Measurements from ENCODE around the gene CAPG. TPM values are rescaled to one million over a fixed set of nuclear protein-coding genes. Genes with fewer than 3 reads are reported as not detected.

The CAPG gene
- total RNA-seq, 5 donors from 2014 or later (not counting 1 experiment from before 2014, with no cell fraction given): 30.1 to 71.7 (median 41.2) TPM

DNA sequence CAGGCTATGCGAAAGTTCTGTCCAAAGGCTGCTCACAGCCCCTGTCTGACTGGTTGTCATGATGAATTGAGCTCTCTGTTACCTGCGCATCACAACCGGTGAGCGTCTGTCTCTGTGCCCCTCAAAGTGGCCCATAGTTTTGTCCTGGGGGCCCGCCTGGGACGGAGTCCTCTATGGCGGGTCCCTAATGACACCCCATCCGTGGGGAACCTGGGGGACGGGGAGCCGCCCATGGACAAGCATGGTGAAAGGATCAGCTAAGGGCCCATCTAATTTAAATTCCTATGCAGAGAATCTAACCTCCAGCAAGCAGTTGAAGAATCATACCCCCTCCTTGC, 55.1 kb downstream of the CAPG start:
- CTCF ChIA-PET: interaction anchor here (0.6 to 1.3 kb wide), 9 partner anchors 16 to 240 kb away, joined by 3 to 10 read pairs (median 3); partner anchors contain the start of gene TGOLN2 (in 1 of the 2)
- ATAC-seq (replicated peaks in 1 of 4) (peak in 3 of 4 experiments; percentile 6 to 15 (median 8)), DNase-seq (peak in 2 of 35 experiments; percentile 10 to 13)
- peak overlapping the region; percentile 77 for H3K27ac ChIP-seq (ENCODE audit: low read length)
- H3K36me3 ChIP-seq (ENCODE audit: control insufficient read depth in 2 of 2, extremely low read depth in 1 of 2, insufficient read depth in 1 of 2, low read length in 1 of 2): peaks cover 0 to 30% of the 10 kb centered on the region in 2 donors
- no peaks in the 10 kb centered on the region for H3K9me3 Mint-ChIP-seq
- POLR2A ChIA-PET: interaction anchor here (0.6 to 1.9 kb wide), 7 partner anchors 27 to 1035 kb away, joined by 3 to 16 read pairs (median 4); partner anchors contain the start of gene TGOLN2 (in 2 of the 2)
- peaks cover 41% of the 10 kb centered on the region for H3K36me3 Mint-ChIP-seq
- H3K4me3 Mint-ChIP-seq: peak overlapping the region; percentile 92 to 100 (median 97)
- peak overlapping the region; percentile 99 for H3K27ac Mint-ChIP-seq
- H3K4me1 ChIP-seq (ENCODE audit: control insufficient read depth in 1 of 2, extremely low read depth in 1 of 2, insufficient read depth in 2 of 2, low read length in 2 of 2): peaks cover 13 to 32% of the 10 kb centered on the region in 2 experiments
- no peaks in the 10 kb centered on the region for H3K9me3 ChIP-seq
- no peaks in the 10 kb centered on the region for H3K27me3 Mint-ChIP-seq
- H3K4me3 ChIP-seq (ENCODE audit: control insufficient read depth in 1 of 2, extremely low read depth in 1 of 2, low read length in 1 of 2): peak overlapping the region; percentile 74 to 81
- 14% methylated on average over 7 of the region's 10 CpGs for WGBS (ENCODE audit: insufficient coverage)
- peaks cover 54 to 60% (median 59%) of the 10 kb centered on the region in 3 donors for H3K4me1 Mint-ChIP-seq
- H3K27me3 ChIP-seq (replicated peaks in 1 of 2; ENCODE audit: control insufficient read depth in 2 of 2, extremely low read depth in 1 of 2, insufficient read depth in 2 of 2, low read length in 1 of 2): no peaks in the 10 kb centered on the region

DNA sequence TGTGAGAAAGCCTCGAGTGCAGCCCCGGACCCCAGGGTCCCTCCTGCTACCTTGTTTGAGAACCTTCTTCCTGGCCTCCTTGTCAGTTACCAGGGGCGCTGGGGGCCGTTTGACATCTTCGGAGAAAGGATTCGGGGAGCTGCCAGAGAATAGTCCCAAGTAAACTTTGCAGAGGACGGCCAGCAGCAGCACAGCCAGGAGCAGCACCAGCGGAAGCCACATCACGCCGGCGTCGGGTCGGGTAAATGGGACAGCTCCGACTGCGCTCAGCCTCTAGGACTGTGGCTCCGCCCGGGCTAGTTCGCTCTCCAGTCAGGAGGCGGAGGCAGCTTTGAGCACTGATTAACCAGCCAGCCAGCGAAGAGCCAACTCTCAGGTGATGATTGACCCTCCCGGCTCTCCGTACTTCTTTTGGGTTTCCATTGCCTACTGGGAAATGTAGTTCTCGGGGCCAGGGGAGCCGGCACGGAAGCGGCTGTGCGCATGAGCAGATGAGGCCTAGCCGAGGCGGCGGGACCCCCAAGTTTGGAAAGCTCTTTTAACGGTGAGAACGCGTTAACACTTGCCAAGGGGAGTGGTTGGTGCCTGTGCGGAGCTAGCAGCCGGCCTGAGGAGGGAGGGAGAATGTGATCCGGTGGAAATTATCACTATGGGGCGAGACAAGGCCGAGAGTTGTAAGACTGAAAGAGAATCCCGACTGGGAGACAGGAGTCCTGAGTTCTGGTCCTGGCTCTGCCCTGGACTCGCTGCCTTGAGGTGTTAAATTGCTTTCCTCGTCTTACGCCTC, 55.7 kb downstream of the CAPG start, which contains the start of the genes ELMOD3 and RETSAT:
Gene ELMOD3 (plus strand): TSS at position 484 of the 787 bp plus-strand sequence. CDS start 2,430 bp downstream, outside the sequence.
Gene RETSAT (minus strand): TSS at position 243 of the 787 bp plus-strand sequence. CDS start 21 bp downstream, at position 222.
- POLR2A ChIA-PET: interaction anchor here (0.6 to 1.9 kb wide), 5 partner anchors 27 to 182 kb away, joined by 3 to 16 read pairs (median 4); partner anchors contain the start of gene TGOLN2 (in 2 of the 2)
- Mint-ChIP-seq H3K27me3 (no peaks in the 10 kb centered on the region), H3K9me3 (no peaks in the 10 kb centered on the region), H3K4me3 (peak within 1 kb of the TSS; percentile 92 to 100 (median 97)), H3K27ac (peak within 1 kb of the TSS; percentile 99), H3K4me1 (peaks cover 54 to 59% (median 59%) of the 10 kb centered on the region in 3 donors), H3K36me3 (peaks cover 43% of the 10 kb centered on the region)
- H3K9me3 ChIP-seq: no peaks in the 10 kb centered on the region
- H3K27ac ChIP-seq (ENCODE audit: low read length): peak within 1 kb of the TSS; percentile 77
- H3K4me1 ChIP-seq (ENCODE audit: control insufficient read depth in 1 of 2, extremely low read depth in 1 of 2, insufficient read depth in 2 of 2, low read length in 2 of 2): peaks cover 13 to 29% of the 10 kb centered on the region in 2 experiments
- peaks cover 0 to 36% of the 10 kb centered on the region in 2 donors for H3K36me3 ChIP-seq (ENCODE audit: control insufficient read depth in 2 of 2, extremely low read depth in 1 of 2, insufficient read depth in 1 of 2, low read length in 1 of 2)
- under 1% methylated on average over 42 of the region's 42 CpGs for WGBS (ENCODE audit: insufficient coverage)
- no peaks in the 10 kb centered on the region for H3K27me3 ChIP-seq (replicated peaks in 1 of 2; ENCODE audit: control insufficient read depth in 2 of 2, extremely low read depth in 1 of 2, insufficient read depth in 2 of 2, low read length in 1 of 2)
- CTCF ChIA-PET: interaction anchor here (0.6 to 1.3 kb wide), 10 partner anchors 16 to 241 kb away, joined by 3 to 10 read pairs (median 4); partner anchors contain the start of gene TGOLN2 (in 1 of the 2)
- H3K4me3 ChIP-seq (ENCODE audit: control insufficient read depth in 1 of 2, extremely low read depth in 1 of 2, low read length in 1 of 2): peak within 1 kb of the TSS; percentile 74 to 81
- DNase-seq: peak; percentile 88 to 99 (median 97)
- peak; percentile 98 to 100 (median 99) for ATAC-seq (replicated peaks in 1 of 4)

DNA sequence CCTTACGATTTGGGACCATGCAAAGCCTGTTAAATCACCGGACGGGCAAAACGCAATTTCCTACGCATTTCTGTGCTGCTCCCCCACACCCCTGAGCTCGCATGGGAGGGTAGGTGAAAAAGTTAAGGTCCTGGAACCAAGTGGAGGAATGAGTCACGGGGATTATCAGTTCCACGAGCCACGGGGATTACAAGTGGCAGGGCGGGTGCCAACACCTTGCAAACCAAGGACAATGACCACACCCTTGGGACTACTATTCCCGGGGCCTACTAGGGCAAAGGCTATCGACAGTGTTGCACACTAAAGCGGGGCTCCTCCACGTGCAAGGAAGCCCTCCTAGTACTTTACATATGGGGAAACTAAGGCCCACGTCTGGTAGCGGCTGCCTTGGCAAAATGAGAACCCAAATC, 56.3 kb downstream of the CAPG start:
- Histone ChIP-seq H3K36me3 (ENCODE audit: control insufficient read depth in 2 of 2, extremely low read depth in 1 of 2, insufficient read depth in 1 of 2, low read length in 1 of 2) (peaks cover 0 to 40% of the 10 kb centered on the region in 2 donors), H3K27ac (ENCODE audit: low read length) (peak overlapping the region; percentile 63), H3K9me3 (no peaks in the 10 kb centered on the region), H3K4me3 (ENCODE audit: control insufficient read depth in 1 of 2, extremely low read depth in 1 of 2, low read length in 1 of 2) (peak overlapping the region; percentile 74 to 81), H3K4me1 (ENCODE audit: control insufficient read depth in 1 of 2, extremely low read depth in 1 of 2, insufficient read depth in 2 of 2, low read length in 2 of 2) (peaks cover 13 to 29% of the 10 kb centered on the region in 2 experiments), H3K27me3 (replicated peaks in 1 of 2; ENCODE audit: control insufficient read depth in 2 of 2, extremely low read depth in 1 of 2, insufficient read depth in 2 of 2, low read length in 1 of 2) (no peaks in the 10 kb centered on the region)
- peak overlapping the region; percentile 99 for H3K27ac Mint-ChIP-seq
- peaks cover 52 to 59% (median 56%) of the 10 kb centered on the region in 3 donors for H3K4me1 Mint-ChIP-seq
- ChIA-PET CTCF (interaction anchor here in 1 of 2 donors (0.8 to 1.3 kb wide), 4 partner anchors 18 to 198 kb away, joined by 3 to 10 read pairs (median 5); no protein-coding TSS in a partner anchor), POLR2A (interaction anchor here (1.7 to 1.9 kb wide), 2 partner anchors 26 to 27 kb away, joined by 8 to 16 read pairs; partner anchors contain the start of gene TGOLN2 (in 2 of the 2))
- peak overlapping the region; percentile 92 to 100 (median 97) for H3K4me3 Mint-ChIP-seq
- H3K27me3 Mint-ChIP-seq: no peaks in the 10 kb centered on the region
- H3K36me3 Mint-ChIP-seq: peaks cover 45% of the 10 kb centered on the region
- peak in 3 of 35 experiments; percentile 3 to 19 (median 9) for DNase-seq
- peak in 2 of 4 experiments; percentile 3 to 4 for ATAC-seq (replicated peaks in 1 of 4)
- 5% methylated on average over 6 of the region's 16 CpGs for WGBS (ENCODE audit: insufficient coverage)
- no peaks in the 10 kb centered on the region for H3K9me3 Mint-ChIP-seq

- CTCF ChIA-PET: no interaction called here
- Mint-ChIP-seq H3K27me3 (no peaks in the 10 kb centered on the region), H3K4me3 (no peak overlapping the region), H3K9me3 (no peaks in the 10 kb centered on the region), H3K27ac (no peak overlapping the region), H3K4me1 (peaks cover 5 to 12% (median 7%) of the 10 kb centered on the region in 3 donors), H3K36me3 (peaks cover 60% of the 10 kb centered on the region)
- Histone ChIP-seq H3K9me3 (no peaks in the 10 kb centered on the region), H3K4me3 (ENCODE audit: control insufficient read depth in 1 of 2, extremely low read depth in 1 of 2, low read length in 1 of 2) (no peak overlapping the region), H3K27ac (ENCODE audit: low read length) (no peak overlapping the region), H3K4me1 (ENCODE audit: control insufficient read depth in 1 of 2, extremely low read depth in 1 of 2, insufficient read depth in 2 of 2, low read length in 2 of 2) (peaks cover 0 to 2% of the 10 kb centered on the region in 2 experiments), H3K27me3 (replicated peaks in 1 of 2; ENCODE audit: control insufficient read depth in 2 of 2, extremely low read depth in 1 of 2, insufficient read depth in 2 of 2, low read length in 1 of 2) (no peaks in the 10 kb centered on the region), H3K36me3 (ENCODE audit: control insufficient read depth in 2 of 2, extremely low read depth in 1 of 2, insufficient read depth in 1 of 2, low read length in 1 of 2) (peaks cover 7 to 66% of the 10 kb centered on the region in 2 donors)
- ATAC-seq (replicated peaks in 1 of 4) (no peak), DNase-seq (no peak)
- WGBS (ENCODE audit: insufficient coverage): 100% methylated on average over 1 of the region's 3 CpGs
- POLR2A ChIA-PET: no interaction called here
Observed at GRCh38 chr2:85347599-85347998, 62.6 kb downstream of the CAPG start.

Other genes with a start within 250 kb of the CAPG start
- 100 to 1,000 TPM; 142 to 175 (median 161) TPM for gene TGOLN2, start 82.4 kb downstream of the CAPG start, total RNA-seq
- gene RETSAT, start 55.8 kb downstream of the CAPG start, total RNA-seq: 10 to 100 TPM; 24.2 to 36.3 (median 26.5) TPM
- gene ELMOD3, start 55.6 kb downstream of the CAPG start, total RNA-seq: 10 to 100 TPM; 18.8 to 30.9 (median 25.2) TPM
- 1 to 10 TPM in 1 of 5 donors, under 1 TPM in 3, not detected in 1; 0.49 to 1.1 (median 0.60) TPM for gene SH2D6, start 8.3 kb upstream of the CAPG start, total RNA-seq
- gene MAT2A, start 128.8 kb upstream of the CAPG start, total RNA-seq: 100 to 1,000 TPM; 110 to 184 (median 165) TPM
- 10 to 100 TPM; 20.4 to 29.7 (median 25.7) TPM for gene GGCX, start 151.1 kb upstream of the CAPG start, total RNA-seq
- gene VAMP8, start 167.2 kb upstream of the CAPG start, total RNA-seq: 100 to 1,000 TPM in 1 of 5 donors, 10 to 100 TPM in 4; 76.2 to 102 (median 84.5) TPM
- gene VAMP5, start 174.1 kb upstream of the CAPG start, total RNA-seq: 10 to 100 TPM; 25.0 to 40.1 (median 33.9) TPM
- 10 to 100 TPM; 49.9 to 74.6 (median 64.3) TPM for gene RNF181, start 185.4 kb upstream of the CAPG start, total RNA-seq
- gene TMEM150A, start 192.3 kb upstream of the CAPG start, total RNA-seq: 10 to 100 TPM in 3 of 5 donors, 1 to 10 TPM in 2; 8.4 to 17.1 (median 16.2) TPM
- gene C2orf68, start 201.7 kb upstream of the CAPG start, total RNA-seq: 10 to 100 TPM; 45.3 to 77.9 (median 62.4) TPM
- gene USP39, start 205.8 kb upstream of the CAPG start, total RNA-seq: 10 to 100 TPM; 48.0 to 68.0 (median 62.1) TPM